GM19455 (cell line): ENCODE data around the gene SLC18A3.

ENCODE experiments used
- ATAC-seq: cut with Tn5 transposase; IDR thresholded peaks from one replicate; pipeline ENCODE4 v1.9.1; 2021; ENCODE audit not compliant: unreplicated experiment

Gene SLC18A3

GRCh38 chr10:49595713-49596492, 14.2 kb upstream of the SLC18A3 start:
- ATAC-seq, result no peak

GRCh38 chr10:49596493-49596809, 13.7 kb upstream of the SLC18A3 start:
- no peak for ATAC-seq

- ATAC-seq, result no peak
Measured at GRCh38 chr10:49596836-49597235, 13.3 kb upstream of the SLC18A3 start.

GRCh38 chr10:49597426-49598163, 12.5 kb upstream of the SLC18A3 start:
- ATAC-seq, result no peak

GRCh38 chr10:49598164-49598856, 11.8 kb upstream of the SLC18A3 start:
- ATAC-seq, result no peak

GRCh38 chr10:49598986-49599385, 11.1 kb upstream of the SLC18A3 start:
- ATAC-seq, result no peak

GRCh38 chr10:49599546-49599945, 10.6 kb upstream of the SLC18A3 start:
- no peak for ATAC-seq

GRCh38 chr10:49600046-49600445, 10.1 kb upstream of the SLC18A3 start:
- ATAC-seq, result no peak

- ATAC-seq, result no peak
Measured at GRCh38 chr10:49600781-49601400, 9.2 kb upstream of the SLC18A3 start.

GRCh38 chr10:49601857-49602256, 8.3 kb upstream of the SLC18A3 start:
- ATAC-seq, result no peak

GRCh38 chr10:49602380-49603023, 7.6 kb upstream of the SLC18A3 start:
- ATAC-seq, result no peak

- no peak for ATAC-seq
Measured at GRCh38 chr10:49605216-49605938, 4.7 kb upstream of the SLC18A3 start.

- ATAC-seq, result no peak
Measured at GRCh38 chr10:49605939-49606509, 4.1 kb upstream of the SLC18A3 start.

GRCh38 chr10:49606981-49607535, 3.1 kb upstream of the SLC18A3 start:
- ATAC-seq, result no peak

GRCh38 chr10:49608166-49609005, 1.7 kb upstream of the SLC18A3 start:
- no peak for ATAC-seq

- no peak for ATAC-seq
Measured at GRCh38 chr10:49609006-49609282, 1.2 kb upstream of the SLC18A3 start.

GRCh38 chr10:49609283-49610113, 612 bp upstream of the SLC18A3 start:
- ATAC-seq, result no peak

GRCh38 chr10:49610458-49611165, 502 bp downstream of the SLC18A3 start:
- no peak for ATAC-seq
